ENCODE measurements around the gene YJEFN3. TPM values are rescaled to one million over a fixed set of nuclear protein-coding genes. Genes with fewer than 3 reads are reported as not detected.

YJEFN3 gene
- total RNA-seq, 1 donor from 2014 or later = 2.5 TPM

DNA sequence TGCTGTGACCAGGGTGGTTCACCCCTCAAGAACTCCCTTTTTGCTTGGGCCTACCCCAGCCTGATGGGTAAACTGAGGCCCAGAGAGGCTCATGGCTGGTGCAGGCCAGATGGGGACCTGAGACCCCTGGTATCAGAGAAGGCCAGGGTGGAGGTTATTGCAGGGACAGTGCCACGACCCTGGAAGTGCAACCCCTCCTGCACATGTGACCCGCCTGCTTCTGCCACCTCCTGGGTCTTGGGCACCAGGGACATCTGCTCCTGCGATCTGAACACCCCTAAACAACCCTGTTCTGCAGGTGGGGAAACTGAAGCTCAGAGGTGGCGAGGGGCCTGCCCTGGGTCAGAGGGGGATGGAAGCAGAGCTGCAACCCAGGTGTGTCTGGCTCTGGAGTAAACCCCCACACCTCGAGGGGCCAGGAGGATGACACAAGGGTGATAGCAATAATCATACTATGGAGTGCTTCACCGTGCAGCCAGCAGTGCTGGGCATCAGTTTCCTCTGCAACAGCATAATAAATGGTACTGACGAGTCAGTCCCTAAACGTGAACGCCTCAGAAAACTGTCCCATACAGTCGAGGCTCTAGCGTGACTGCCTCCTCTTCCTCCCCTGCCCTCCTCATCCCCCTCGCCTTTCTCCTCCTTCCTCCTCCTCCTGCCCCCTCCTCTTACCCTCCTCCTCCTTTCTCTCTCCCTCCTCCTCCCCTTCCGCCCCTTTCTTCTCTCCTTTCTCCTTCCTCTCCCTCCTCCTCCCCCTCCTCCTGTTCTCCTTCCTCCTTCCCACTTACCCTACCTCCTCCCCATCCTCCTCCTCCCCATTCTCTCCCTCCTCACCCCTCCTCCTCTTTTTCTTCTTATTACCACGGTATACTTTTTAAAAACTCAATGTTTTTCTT is 4.3 kb downstream of the YJEFN3 start:
- Histone ChIP-seq H3K9me3 (no peaks in the 10 kb centered on the region), H3K4me1 (peaks cover 20% of the 10 kb centered on the region), H3K36me3 (no peaks in the 10 kb centered on the region), H3K27me3 (no peaks in the 10 kb centered on the region), H3K4me3 (no peak overlapping the region), H3K27ac (no peak overlapping the region)
- no peak for DNase-seq (ENCODE audit: extremely low spot score in 2 of 2)
- TF ChIP-seq, protein P1, sequence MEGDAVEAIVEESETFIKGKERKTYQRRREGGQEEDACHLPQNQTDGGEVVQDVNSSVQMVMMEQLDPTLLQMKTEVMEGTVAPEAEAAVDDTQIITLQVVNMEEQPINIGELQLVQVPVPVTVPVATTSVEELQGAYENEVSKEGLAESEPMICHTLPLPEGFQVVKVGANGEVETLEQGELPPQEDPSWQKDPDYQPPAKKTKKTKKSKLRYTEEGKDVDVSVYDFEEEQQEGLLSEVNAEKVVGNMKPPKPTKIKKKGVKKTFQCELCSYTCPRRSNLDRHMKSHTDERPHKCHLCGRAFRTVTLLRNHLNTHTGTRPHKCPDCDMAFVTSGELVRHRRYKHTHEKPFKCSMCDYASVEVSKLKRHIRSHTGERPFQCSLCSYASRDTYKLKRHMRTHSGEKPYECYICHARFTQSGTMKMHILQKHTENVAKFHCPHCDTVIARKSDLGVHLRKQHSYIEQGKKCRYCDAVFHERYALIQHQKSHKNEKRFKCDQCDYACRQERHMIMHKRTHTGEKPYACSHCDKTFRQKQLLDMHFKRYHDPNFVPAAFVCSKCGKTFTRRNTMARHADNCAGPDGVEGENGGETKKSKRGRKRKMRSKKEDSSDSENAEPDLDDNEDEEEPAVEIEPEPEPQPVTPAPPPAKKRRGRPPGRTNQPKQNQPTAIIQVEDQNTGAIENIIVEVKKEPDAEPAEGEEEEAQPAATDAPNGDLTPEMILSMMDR (IDR thresholded peaks at IDR 0.05) = no peak
- TF ChIP-seq POLR2AphosphoS5 (IDR thresholded peaks at IDR 0.05; ENCODE audit: insufficient read depth in 1 of 2, low read depth in 1 of 2) = no peak
- TF ChIP-seq POLR2A (IDR thresholded peaks at IDR 0.05) = no peak
- intact Hi-C loops (cut with DNase I) = loop anchor here (5.0 to 10.0 kb wide), 2 partner anchors 109 to 742 kb away; partner anchors contain the start of gene GMIP

DNA sequence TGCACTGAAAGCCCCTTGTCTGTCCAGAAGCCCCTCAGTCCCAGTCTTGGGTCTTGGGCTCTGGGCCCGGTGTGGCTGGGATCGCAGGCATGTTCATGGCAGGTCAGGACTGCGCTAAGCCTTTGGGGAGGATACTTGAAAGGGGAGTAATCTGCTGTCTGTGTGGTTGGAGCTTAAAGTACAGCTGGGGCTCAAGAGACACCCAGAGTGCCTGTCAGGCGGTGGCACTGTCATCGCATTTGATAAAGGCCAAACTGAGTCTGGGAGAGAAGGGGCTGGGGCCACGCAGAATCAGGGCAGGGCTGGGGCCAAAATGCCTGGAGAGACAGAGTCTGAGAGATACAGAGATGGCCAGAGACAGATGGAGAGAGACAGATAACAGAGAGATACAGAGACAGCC is 5.1 kb downstream of the YJEFN3 start:
- no peak overlapping the region for H3K4me3 ChIP-seq

DNA sequence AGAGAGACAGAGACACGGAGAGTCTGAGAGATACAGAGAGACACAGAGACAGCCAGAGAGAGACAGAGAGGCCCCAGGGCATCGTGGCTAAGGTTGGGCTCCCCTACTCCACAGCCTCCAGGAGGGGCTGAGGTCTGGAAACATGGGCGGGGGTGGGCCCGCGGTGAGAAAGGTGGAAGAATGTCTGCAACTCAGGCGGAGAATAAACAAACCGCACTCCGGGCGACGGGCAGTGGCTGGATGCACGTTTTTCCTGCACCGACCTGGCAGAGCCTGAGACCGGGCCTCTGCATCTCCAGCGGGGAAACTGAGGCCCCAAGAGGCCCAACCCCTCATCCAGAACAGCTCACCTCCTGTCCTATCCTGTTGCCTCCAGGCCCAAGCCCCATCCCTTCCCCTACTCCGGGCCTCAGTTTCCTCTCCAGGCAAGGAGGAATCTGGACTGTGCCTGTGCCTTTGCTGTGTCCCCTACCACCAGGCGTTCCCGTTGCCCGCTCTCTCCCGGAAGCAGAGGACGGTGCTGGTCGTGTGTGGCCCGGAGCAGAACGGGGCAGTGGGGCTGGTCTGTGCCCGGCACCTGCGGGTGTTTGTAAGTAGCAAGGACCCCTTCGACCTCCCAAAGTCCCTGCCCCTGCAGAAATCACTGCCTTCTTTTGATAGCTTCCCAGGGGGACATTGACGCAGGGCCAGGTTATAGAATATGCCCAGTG is 6.0 kb downstream of the YJEFN3 start:
- intact Hi-C loops (cut with DNase I) = loop anchor here (5.0 to 10.0 kb wide), 2 partner anchors 108 to 740 kb away; partner anchors contain the start of gene GMIP
- H3K27ac ChIP-seq = no peak overlapping the region
- H3K9me3 ChIP-seq = no peaks in the 10 kb centered on the region
- H3K36me3 ChIP-seq = no peaks in the 10 kb centered on the region
- TF ChIP-seq POLR2A (IDR thresholded peaks at IDR 0.05) (no peak), POLR2AphosphoS5 (IDR thresholded peaks at IDR 0.05; ENCODE audit: insufficient read depth in 1 of 2, low read depth in 1 of 2) (no peak)
- TF ChIP-seq, protein P1 (IDR thresholded peaks at IDR 0.05) = no peak
- peaks cover 22% of the 10 kb centered on the region for H3K4me1 ChIP-seq
- no peak overlapping the region for H3K4me3 ChIP-seq
- H3K27me3 ChIP-seq = no peaks in the 10 kb centered on the region
- DNase-seq (ENCODE audit: extremely low spot score in 2 of 2) = no peak

More for the DNA sequence above, 5.1 kb downstream of the YJEFN3 start:
- no peak overlapping the region for H3K27ac ChIP-seq
- TF ChIP-seq POLR2A (IDR thresholded peaks at IDR 0.05) = no peak
- TF ChIP-seq, protein P1 (IDR thresholded peaks at IDR 0.05) = no peak
- TF ChIP-seq POLR2AphosphoS5 (IDR thresholded peaks at IDR 0.05; ENCODE audit: insufficient read depth in 1 of 2, low read depth in 1 of 2) = no peak
- DNase-seq (ENCODE audit: extremely low spot score in 2 of 2) = no peak
- no peaks in the 10 kb centered on the region for H3K36me3 ChIP-seq
- H3K4me1 ChIP-seq = peaks cover 24% of the 10 kb centered on the region
- H3K27me3 ChIP-seq = no peaks in the 10 kb centered on the region
- no peaks in the 10 kb centered on the region for H3K9me3 ChIP-seq
- intact Hi-C loops (cut with DNase I) = loop anchor here (5.0 to 10.0 kb wide), 2 partner anchors 108 to 741 kb away; partner anchors contain the start of gene GMIP

DNA sequence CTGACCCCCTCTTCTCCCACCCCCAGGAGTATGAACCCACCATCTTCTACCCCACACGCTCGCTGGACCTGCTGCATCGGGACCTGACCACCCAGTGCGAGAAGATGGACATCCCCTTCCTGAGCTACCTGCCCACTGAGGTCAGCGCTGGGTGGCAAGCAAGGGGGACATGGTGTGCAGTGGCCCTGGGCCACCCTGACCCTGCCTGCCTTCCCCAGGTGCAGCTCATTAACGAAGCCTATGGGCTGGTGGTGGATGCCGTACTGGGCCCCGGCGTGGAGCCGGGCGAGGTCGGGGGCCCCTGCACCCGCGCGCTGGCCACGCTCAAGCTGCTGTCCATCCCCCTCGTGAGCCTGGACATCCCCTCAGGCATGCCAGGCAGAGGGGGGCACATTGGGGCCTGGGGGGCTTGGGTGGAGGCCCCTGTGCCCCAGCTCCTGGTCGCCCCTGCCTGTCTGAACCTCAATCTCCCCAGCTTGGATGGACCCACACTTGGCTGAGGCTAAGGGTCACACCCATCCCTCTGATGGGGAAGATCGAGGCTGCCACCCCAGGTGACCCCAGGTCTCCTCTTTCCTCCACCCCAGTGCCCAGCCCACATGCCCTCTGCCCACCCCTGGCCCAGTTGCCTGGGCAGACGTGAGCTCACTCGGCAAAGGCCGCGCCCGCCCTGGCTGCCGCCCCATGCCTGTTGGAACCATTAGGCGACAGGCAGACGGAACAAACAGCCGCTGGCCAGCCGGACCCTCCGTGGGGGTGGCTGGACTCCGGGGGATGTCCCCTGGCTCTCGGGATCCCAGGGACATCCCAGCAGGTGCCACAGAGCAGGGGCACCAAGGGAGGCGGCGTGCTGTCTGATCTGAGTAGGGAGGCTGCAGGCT is 6.8 kb downstream of the YJEFN3 start:
- no peaks in the 10 kb centered on the region for H3K36me3 ChIP-seq
- H3K9me3 ChIP-seq = no peaks in the 10 kb centered on the region
- H3K27me3 ChIP-seq = no peaks in the 10 kb centered on the region
- TF ChIP-seq POLR2AphosphoS5 (IDR thresholded peaks at IDR 0.05; ENCODE audit: insufficient read depth in 1 of 2, low read depth in 1 of 2) (no peak), POLR2A (IDR thresholded peaks at IDR 0.05) (no peak)
- TF ChIP-seq, protein P1 (IDR thresholded peaks at IDR 0.05) = no peak
- no peak overlapping the region for H3K27ac ChIP-seq
- intact Hi-C loops (cut with DNase I) = loop anchor here (10.0 kb wide), 1 partner anchor 739 kb away; no protein-coding TSS in a partner anchor
- DNase-seq (ENCODE audit: extremely low spot score in 2 of 2) = no peak
- H3K4me3 ChIP-seq = no peak overlapping the region
- peaks cover 29% of the 10 kb centered on the region for H3K4me1 ChIP-seq

All from vagina (tissue), 2 donors.